Ishikawa (cell line): Measurements from ENCODE around the gene IFITM10.

ENCODE experiments used
- CEBPB ChIP-seq: IDR thresholded peaks from 2 replicates; pipeline ENCODE4 v1.6.1; 2012
- CREB1 ChIP-seq: IDR thresholded peaks from 2 replicates; pipeline ENCODE4 v1.6.1; 2012; ENCODE audit warnings: low read depth
- EGR1 ChIP-seq: IDR thresholded peaks from 2 replicates; pipeline ENCODE4 v1.6.1; 2012
- EP300 ChIP-seq: IDR thresholded peaks from 2 replicates; pipeline ENCODE4 v1.6.1; 2012; ENCODE audit warnings: borderline replicate concordance
- FOXM1 ChIP-seq: IDR thresholded peaks from 2 replicates; pipeline ENCODE4 v1.6.1; 2012; ENCODE audit warnings: low read depth, borderline replicate concordance
- NFIC ChIP-seq: IDR thresholded peaks from 2 replicates; pipeline ENCODE4 v1.6.1; 2012
- RAD21 ChIP-seq: IDR thresholded peaks from 2 replicates; pipeline ENCODE4 v1.6.1; 2012; ENCODE audit warnings: low read depth
- TAF1 ChIP-seq: IDR thresholded peaks from 2 replicates; pipeline ENCODE4 v1.6.1; 2012; ENCODE audit warnings: low read depth, mild to moderate bottlenecking
- TCF12 ChIP-seq: IDR thresholded peaks from 2 replicates; pipeline ENCODE4 v1.6.1; 2012; ENCODE audit warnings: low read depth
- TEAD4 ChIP-seq: IDR thresholded peaks from 2 replicates; pipeline ENCODE4 v1.6.1; 2012
- YY1 ChIP-seq: IDR thresholded peaks from 2 replicates; pipeline ENCODE4 v1.6.1; 2012; ENCODE audit warnings: low read depth
- ZBTB7A ChIP-seq: IDR thresholded peaks from 2 replicates; pipeline ENCODE4 v1.6.1; 2012; ENCODE audit warnings: low read depth
- TF ChIP-seq, protein P1 (sequence below): IDR thresholded peaks from 2 replicates; pipeline ENCODE4 v1.6.1; 2012; ENCODE audit warnings: low read depth, mild to moderate bottlenecking
- TF ChIP-seq, protein P2 (sequence below): IDR thresholded peaks from 2 replicates; pipeline ENCODE4 v1.6.1; 2012
- TF ChIP-seq, protein P3 (sequence below): IDR thresholded peaks from 2 replicates; pipeline ENCODE4 v1.6.1; 2012

IFITM10 gene

DNA sequence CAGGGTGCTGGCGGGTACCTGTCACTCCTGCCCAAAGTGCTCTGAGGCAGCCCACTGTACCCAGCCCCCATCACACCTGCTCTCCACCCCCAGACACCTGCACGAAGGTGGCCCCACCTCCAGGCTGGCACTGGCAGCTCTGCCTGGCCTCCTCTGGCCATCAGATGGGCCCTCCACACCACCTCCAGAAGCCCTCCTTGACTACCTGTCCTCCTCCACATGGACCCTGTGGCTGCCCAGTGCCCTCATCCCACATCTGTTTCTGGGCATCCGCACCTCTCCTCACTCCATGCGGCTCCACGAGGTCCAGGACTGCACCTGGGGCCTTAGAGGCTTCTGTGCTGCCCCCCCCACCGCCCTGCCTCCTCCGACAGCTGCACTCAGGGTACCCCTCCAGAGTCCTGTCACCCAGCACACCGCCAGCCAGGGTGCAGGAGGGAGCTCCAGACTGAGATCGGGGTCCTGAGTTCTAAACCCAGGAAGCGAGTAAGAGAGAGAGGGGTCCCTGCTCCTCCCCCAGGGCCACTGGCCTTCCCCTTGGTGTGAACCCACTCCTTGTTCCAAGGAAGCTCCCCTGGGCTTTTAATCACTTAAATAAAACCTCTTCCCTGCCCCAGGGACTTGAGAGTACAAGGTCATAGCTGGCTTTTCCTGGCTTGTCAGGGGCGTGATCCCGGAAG is 11.6 kb upstream of the IFITM10 start:
- TF ChIP-seq, protein P1, sequence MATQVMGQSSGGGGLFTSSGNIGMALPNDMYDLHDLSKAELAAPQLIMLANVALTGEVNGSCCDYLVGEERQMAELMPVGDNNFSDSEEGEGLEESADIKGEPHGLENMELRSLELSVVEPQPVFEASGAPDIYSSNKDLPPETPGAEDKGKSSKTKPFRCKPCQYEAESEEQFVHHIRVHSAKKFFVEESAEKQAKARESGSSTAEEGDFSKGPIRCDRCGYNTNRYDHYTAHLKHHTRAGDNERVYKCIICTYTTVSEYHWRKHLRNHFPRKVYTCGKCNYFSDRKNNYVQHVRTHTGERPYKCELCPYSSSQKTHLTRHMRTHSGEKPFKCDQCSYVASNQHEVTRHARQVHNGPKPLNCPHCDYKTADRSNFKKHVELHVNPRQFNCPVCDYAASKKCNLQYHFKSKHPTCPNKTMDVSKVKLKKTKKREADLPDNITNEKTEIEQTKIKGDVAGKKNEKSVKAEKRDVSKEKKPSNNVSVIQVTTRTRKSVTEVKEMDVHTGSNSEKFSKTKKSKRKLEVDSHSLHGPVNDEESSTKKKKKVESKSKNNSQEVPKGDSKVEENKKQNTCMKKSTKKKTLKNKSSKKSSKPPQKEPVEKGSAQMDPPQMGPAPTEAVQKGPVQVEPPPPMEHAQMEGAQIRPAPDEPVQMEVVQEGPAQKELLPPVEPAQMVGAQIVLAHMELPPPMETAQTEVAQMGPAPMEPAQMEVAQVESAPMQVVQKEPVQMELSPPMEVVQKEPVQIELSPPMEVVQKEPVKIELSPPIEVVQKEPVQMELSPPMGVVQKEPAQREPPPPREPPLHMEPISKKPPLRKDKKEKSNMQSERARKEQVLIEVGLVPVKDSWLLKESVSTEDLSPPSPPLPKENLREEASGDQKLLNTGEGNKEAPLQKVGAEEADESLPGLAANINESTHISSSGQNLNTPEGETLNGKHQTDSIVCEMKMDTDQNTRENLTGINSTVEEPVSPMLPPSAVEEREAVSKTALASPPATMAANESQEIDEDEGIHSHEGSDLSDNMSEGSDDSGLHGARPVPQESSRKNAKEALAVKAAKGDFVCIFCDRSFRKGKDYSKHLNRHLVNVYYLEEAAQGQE: no peak

DNA sequence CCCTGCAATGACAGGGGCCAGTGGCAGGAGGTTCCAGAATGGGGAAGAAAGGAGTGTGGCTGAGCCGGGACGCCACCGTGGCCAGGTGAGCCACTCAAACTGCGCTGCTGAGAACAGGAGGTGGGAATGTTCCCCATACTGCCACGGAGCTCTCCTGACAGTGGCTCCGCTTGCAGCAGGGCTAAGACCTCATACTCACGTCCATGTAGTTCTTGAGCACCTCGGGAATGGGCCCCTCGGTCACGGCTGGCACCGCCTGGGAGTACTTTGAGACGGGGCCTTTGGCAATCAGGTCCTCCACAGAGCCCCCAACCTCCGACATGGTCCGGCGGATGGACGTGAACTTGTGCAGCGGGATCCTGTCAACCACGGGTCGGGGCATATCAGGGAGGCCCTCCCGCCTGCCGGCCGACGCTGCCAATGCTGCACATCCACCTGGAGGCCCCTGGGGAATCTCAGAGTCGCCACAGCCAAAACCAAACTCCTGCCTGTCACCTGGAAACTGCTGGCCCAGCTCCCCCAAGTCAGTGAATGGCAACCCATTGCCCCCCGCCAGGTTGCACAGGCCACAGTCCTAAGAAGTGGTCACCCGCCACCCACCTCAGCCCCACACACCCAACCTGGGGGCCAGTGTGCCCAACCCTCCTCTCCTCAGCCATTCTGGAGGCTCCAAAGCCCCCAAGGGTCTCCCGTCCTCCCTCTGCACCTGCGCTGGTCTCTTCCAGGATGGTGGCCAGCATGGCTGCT is 10.9 kb upstream of the IFITM10 start:
- TF ChIP-seq CREB1: no peak
- TF ChIP-seq CEBPB: no peak
- TF ChIP-seq YY1: no peak
- no peak for TF ChIP-seq FOXM1
- no peak for TF ChIP-seq TCF12
- no peak for TF ChIP-seq TAF1
- TF ChIP-seq NFIC: no peak
- TF ChIP-seq, protein P2, sequence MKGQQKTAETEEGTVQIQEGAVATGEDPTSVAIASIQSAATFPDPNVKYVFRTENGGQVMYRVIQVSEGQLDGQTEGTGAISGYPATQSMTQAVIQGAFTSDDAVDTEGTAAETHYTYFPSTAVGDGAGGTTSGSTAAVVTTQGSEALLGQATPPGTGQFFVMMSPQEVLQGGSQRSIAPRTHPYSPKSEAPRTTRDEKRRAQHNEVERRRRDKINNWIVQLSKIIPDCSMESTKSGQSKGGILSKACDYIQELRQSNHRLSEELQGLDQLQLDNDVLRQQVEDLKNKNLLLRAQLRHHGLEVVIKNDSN: no peak
- TF ChIP-seq EP300: no peak
- no peak for TF ChIP-seq RAD21
- no peak for TF ChIP-seq TEAD4

DNA sequence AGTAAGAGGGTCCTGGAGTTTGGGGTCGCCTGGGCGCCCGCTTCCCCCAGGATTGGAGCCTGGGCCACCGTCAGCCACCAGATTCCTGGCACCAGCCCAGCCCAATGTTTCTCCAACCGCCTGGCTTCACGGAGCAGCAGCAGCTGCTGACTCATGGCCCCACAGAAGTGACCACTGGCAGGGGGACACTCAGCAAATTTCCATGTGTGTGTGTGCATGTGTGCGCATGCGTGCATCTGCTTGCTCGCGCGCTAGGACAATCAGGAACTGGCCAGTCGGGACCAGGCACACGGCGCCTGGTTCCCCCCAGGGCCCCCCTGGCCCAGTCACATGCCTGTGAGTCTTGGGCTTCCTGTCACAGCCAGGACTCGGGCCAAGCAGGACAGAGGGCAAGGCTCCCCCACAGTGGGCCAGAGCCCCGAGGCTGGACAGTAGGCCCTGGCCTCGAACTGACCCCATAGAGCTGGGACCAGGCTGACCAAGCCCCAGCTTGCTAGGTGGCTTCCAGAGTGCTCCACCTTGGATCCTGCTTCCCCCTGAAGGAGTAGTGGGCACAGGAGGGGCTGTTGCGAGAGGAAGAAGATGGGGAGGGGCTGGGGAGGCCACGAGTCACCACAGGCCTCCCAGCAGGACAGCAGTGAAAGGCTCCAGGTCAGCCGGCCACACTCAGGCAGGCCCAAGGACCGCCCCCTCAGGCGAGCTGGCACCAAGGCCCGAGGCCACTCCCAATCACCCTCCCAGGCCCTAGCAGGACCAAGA is 10.1 kb upstream of the IFITM10 start:
- no peak for TF ChIP-seq ZBTB7A
- no peak for TF ChIP-seq CREB1
- TF ChIP-seq RAD21: no peak
- TF ChIP-seq, protein P1: no peak
- TF ChIP-seq TCF12: no peak
- TF ChIP-seq, protein P2: no peak
- TF ChIP-seq TEAD4: no peak

DNA sequence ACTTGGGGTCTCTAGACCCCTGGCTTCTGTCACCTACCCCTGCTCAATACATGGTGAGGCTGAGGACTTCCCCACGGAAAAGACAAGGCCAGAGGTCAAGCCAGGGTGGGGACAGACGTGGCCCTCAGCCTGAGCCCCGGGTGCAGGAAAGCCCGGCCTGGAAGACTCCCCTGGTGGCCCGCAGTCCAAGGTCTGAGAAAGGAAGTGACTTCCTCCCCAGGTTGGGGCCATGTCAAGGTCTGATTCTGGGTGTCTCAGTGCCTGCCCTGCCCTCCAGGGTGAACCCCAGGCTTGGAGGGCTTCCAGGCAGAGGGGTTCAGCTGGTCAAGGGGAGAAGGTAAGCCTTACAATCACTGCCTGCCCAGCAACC is 9.4 kb upstream of the IFITM10 start:
- TF ChIP-seq RAD21 (no peak), TAF1 (no peak), CREB1 (no peak), YY1 (no peak), FOXM1 (no peak), EP300 (no peak)
- TF ChIP-seq, protein P2: no peak

DNA sequence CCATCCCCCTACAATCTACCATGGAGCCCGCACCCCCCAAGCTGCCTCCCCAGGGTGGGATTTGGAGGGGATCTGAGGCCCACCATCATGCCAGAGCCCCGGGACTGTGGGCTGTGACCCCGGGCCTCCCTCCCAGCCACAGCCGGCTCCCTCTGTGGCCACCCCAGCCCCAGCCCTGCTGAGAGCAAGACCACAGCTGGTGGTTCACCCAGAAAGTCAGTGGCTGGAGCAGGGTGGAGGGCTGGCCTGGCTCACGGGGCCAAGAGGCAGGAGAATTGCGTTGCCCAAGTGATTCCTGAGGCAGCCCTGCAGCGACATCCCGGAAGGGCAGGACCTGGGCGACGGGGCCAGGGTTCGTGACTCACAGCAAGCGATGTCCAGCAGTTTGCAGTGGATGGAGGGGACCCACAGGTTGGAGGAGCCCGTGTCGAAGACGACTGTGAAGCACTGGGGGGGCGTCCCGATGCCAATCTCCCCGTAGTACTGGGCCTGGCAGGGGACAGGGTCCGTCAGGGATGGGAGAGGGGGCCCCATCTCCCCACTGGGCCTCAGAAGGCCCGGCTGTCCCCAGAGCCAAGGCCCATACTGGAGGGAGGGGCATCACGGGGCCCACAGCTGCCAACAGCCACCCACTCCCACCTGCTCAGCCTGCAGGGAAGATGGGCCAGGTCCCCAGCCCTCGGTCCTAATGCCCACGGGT is 8.9 kb upstream of the IFITM10 start:
- TF ChIP-seq TEAD4: no peak
- TF ChIP-seq, protein P3, sequence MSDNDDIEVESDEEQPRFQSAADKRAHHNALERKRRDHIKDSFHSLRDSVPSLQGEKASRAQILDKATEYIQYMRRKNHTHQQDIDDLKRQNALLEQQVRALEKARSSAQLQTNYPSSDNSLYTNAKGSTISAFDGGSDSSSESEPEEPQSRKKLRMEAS: no peak
- no peak for TF ChIP-seq CREB1
- TF ChIP-seq ZBTB7A: no peak
- TF ChIP-seq EP300: no peak
- no peak for TF ChIP-seq CEBPB
- no peak for TF ChIP-seq FOXM1
- no peak for TF ChIP-seq YY1
- no peak for TF ChIP-seq EGR1
- TF ChIP-seq TAF1: no peak
- TF ChIP-seq, protein P1: no peak
- no peak for TF ChIP-seq TCF12
- TF ChIP-seq, protein P2: no peak
- TF ChIP-seq NFIC: no peak
- TF ChIP-seq RAD21: no peak
